ENCODE data around the gene COMTD1. TPM values are rescaled to one million over a fixed set of nuclear protein-coding genes. Genes with fewer than 3 reads are reported as not detected.
"Not testable (repeated sequence)": the region's sequence is repeated elsewhere in the genome, so short reads cannot be mapped to it uniquely, and the experiment has no call there.

The COMTD1 gene
- total RNA-seq, 2 donors from 2014 or later = 81.7 to 82.4 TPM

DNA sequence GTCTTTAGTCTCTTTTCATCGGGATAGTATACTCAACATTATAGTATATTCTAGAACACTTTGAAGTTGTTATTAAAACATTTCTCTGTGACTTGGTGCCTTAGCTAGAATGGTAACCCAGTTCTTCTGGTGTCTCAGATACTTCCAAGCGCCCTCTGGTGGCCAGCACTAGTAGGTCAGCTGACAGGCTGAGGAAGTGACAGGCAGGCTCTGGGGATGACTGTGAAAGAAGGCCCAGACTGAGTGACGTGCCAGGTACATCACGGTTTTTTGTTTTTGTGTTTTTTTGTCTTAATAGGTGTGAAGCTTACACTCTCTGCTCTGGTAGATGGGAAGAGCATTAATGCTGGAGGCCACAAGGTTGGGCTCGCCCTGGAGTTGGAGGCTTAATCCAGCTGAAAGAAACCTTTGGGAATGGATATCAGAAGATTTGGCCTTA, 5.1 kb downstream of the COMTD1 start:
- peak; percentile 23 for ATAC-seq
- DNase-seq = peak; percentile 88 to 96
- intact Hi-C loops (cut with DNase I, micrococcal nuclease) = loop anchor here in 1 of 2 donors (10.0 kb wide), 1 partner anchor 46 kb away; no protein-coding TSS in a partner anchor

DNA sequence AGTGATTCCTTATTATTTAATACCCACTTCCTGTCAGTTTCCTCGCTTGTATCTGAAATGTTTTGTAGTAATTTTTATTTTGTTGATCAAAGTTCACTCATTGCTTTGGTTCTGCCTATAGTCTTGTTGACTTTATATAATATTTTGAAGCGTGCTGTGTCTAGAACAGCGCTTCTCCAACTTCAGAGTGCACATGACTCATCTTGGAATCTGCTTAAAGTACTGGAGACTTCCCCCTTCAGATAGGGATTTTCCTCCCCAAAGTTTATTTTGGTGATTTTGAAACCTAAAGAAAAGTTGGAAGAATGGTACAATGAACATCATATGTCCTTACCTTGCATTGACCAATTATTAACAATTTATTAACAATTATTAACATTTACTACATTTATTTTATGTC, 5.8 kb downstream of the COMTD1 start:
- ATAC-seq (no peak), DNase-seq (peak in 1 of 2 donors; percentile 8)
- intact Hi-C loops (cut with DNase I, micrococcal nuclease) = loop anchor here in 1 of 2 donors (5.0 to 10.0 kb wide), 2 partner anchors 45 to 113 kb away; no protein-coding TSS in a partner anchor

DNA sequence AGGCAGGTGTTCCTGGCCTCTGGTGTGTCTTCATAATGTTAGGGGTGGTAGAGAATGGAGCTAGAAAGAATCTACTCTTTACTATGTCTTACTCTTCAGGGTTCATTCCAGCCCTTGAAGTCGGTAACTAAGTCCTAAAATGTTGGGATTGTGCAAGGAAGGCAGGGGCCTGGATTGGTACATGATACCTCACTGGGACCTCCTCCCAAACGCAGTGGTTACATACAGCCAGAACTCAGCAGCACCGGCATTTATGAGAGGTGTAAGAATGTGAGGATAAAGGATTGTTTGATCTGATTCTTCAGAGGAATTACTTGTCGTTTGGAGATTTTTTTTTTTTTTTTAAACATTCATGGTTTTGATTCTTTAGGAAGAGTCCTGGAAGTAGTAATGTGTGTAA, 6.9 kb downstream of the COMTD1 start:
- peak in 1 of 2 donors; percentile 2 for DNase-seq
- ATAC-seq = no peak

DNA sequence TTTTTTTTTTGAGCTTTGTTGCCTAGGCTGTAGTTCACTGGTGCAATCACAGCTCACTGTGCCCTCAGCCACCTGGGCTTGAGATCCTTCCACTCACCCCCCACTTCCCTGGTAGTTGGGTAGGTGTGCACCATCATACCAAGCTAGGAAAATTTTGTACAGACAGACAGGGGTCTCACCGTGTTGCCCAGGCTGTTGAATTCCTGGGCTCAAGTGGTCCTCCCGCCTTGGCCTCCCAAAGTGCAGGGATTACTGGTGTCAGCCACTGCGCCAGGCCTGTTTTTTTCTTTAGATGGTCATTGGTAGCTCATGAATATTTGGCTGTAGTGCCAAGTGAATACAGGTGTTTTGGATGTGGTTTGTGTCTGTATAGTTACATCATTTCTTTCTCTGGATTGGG, 7.5 kb downstream of the COMTD1 start:
- ATAC-seq = no peak
- intact Hi-C loops (cut with DNase I, micrococcal nuclease) = loop anchor here in 1 of 2 donors (5.0 kb wide), 1 partner anchor 111 kb away; no protein-coding TSS in a partner anchor
- peak in 1 of 2 donors; percentile 18 for DNase-seq

More for the DNA sequence above, 6.9 kb downstream of the COMTD1 start:
- intact Hi-C loops (cut with DNase I, micrococcal nuclease) = loop anchor here in 1 of 2 donors (5.0 kb wide), 1 partner anchor 112 kb away; no protein-coding TSS in a partner anchor

DNA sequence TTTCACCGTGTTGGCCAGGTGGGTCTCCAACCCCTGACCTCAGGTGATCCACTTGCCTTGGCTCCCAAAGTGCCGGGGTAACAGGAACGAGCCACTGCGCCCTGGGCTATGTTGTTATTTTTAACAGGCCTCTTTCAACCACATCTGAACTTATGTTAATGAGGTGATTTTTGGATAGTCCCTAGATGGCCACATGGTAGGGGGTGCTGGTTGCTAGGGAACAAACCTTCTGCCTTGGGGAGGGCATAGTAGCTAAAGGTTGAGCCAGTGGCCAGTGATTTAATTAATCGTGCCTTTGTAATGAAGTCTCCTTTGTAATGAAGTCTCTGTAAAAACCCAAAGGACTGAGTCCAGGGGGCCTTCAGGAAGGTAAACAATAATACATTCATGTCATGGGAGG, 9.1 kb downstream of the COMTD1 start:
- no peak for ATAC-seq
- DNase-seq = peak; percentile 4 to 18
- intact Hi-C loops (cut with DNase I, micrococcal nuclease) = loop anchor here in 1 of 2 donors (5.0 kb wide), 1 partner anchor 109 kb away; no protein-coding TSS in a partner anchor

DNA sequence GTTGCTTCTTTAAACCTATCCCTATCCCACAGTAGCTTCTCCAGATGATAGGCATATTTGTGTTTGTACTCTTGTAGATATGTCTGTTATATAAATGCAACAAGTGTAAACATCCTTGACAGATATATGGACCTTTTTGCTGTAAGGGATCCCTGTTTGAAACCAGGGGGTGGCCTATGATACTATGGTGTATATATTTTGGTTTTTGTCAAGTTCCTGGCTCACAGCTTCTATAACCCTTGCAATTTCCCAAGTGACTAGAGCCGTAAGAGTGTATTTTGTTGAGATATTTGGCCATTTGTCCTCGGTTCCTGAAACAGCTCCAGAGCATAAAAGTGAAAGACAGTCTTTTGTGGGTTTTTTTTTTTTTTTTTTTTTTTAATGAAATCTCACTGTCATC, 9.7 kb downstream of the COMTD1 start:
- ATAC-seq (no peak), DNase-seq (no peak)
- intact Hi-C loops (cut with DNase I, micrococcal nuclease) = loop anchor here in 1 of 2 donors (5.0 kb wide), 1 partner anchor 109 kb away; no protein-coding TSS in a partner anchor

DNA sequence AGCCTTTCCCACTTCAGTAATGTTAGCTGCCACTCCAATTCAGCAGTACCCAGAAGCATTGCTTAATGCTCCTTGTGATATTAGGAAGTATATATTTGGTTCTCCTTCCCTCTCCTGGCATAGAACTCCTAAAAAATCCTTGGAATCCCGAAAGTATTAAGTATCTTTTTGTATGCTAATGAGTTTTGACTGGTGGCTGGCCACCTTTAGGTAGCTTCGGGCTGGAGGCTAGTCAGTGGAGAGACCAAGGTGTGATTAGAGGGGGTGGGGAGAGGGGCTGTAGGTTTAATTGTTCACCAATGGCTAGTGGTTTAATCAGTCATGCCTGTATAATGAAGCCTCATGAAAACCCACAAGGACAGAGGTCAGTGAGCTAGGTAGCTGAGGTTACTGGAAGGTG, 12.2 kb downstream of the COMTD1 start:
- no peak for ATAC-seq
- DNase-seq = peak in 1 of 2 donors; percentile 9
- intact Hi-C loops (cut with DNase I, micrococcal nuclease) = no loop called here

DNA sequence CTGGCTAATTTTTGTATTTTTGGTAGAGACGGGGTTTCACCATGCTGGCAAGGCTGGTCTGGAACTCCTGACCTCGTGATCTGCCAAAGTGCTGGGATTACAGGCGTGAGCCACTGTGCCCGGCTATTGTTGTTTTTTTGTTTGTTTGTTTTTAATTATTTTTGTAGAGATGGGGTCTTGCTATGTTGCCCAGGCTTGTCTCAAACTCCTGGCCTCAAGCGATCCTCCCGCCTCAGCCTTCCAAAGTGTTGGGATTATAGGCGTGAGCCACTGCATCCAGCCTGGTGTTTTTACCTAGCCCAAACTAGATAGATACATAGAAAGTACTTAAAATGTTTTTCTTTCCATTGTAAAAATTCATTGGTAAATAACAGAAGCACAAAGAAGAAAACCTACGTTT, 14.3 kb downstream of the COMTD1 start:
- DNase-seq; intact Hi-C loops (cut with DNase I, micrococcal nuclease); ATAC-seq: not testable (repeated sequence)

DNA sequence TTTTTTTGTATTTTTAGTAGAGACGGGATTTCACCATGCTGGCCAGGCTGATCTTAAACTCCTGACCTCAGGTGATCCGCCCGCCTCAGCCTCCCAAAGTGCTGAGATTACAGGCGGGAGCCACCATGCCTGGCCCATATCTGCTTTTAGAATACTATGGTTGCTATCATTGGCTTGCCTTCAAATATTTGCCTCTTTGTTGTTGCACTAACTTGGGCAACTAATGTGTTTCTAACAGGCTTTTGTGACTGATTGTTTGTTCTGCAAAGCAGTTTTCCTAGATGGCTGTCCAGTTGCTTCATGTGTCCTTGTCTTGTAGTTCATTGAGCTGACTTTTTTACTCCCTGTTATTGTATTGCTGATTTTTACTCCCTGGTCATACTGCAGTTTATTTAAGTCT, 15.5 kb downstream of the COMTD1 start:
- DNase-seq (peak in 1 of 2 donors; percentile 3), ATAC-seq (no peak)
- intact Hi-C loops (cut with DNase I, micrococcal nuclease) = no loop called here

DNA sequence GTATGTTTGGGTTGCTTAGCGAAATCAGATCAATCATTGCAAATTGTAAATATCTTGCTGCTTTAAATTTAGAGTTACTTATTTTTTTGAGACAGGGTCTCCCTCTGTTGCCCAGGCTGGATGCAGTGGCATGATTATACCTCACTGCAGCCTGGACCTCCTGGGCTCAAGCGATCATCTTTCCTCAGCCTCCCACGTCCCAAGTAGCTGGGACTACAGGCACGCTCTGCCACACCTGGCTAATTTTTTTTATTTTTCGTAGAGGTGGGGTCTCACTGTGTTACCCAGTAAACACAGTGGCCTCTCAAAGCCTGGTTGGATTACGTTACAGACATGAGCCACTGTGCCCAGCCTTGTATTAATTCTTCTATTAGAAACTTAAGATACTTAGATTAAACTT, 23.4 kb downstream of the COMTD1 start:
- intact Hi-C loops (cut with DNase I, micrococcal nuclease) = no loop called here
- no peak for ATAC-seq

DNA sequence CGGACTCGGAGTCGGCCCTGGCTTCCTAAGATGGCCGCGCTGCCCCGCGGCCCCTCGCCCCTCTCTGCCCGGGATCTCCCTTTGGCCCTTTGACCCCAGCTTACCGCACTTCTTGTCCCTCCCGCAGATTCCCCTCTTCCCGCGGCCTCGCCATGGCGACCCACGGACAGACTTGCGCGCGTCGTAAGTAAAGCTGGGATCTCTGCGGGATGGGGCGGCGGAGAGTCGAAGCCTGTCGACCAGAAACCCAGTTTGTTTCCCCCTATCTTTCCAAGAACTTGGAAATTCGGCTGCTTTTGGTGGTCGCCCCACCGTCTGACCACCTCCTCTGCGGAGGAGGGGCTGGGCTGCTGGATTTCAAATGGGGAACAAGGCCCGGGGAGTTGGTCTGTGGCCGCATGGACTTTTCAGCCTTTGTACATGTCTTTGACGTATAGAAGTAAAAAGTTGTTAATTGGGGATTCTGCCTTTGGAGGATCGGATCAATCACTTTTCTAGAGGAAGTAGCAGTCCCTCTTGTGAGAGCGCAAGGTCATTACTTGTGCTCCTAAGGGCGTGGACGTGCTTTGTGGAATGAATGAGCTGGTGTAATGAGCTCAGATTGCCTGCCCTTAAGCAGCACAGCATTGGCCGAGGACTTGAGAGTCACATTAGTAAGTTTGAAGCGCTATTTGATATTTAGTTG, 24.6 kb downstream of the COMTD1 start:
- ATAC-seq = peak; percentile 57
- intact Hi-C loops (cut with DNase I, micrococcal nuclease) = no loop called here
- DNase-seq = peak; percentile 46 to 47

More for the DNA sequence above, 23.4 kb downstream of the COMTD1 start:
- DNase-seq = peak in 1 of 2 donors; percentile 21

DNA sequence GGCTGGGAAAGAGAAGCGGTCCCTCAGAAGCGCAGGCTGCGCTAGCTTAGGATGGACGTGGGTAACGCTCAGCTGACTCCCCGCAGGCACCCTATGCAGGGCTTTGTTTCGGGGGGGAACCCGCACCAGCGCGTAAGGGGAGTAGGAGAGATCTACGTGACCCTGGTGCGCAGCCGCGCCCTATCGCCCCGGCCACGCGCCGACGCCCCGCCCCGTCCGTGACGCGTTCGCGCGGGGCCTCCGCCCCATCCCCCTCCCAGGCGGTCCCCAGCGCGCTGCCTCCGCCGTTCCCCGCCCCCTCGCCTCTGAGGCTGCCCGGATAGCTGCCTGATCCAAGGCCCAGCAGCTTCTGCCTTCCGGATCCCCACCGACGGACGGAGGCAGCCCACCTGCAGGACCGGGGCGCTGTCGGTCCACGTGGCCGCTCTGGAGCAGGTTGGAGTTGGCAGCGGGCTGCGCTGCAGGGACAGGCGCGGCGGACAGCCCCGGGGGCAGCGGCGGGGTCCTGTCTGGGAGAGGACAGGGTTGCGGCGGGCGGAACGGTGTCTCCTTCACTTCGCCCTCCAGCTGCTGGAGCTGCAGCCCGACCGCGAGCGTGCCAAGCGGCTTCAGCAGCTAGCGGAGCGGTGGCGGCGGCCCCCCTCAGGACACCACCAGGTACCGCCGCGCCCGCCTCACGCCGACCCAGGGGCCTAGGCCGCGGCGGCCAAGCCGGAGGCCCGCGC, 25.3 kb downstream of the COMTD1 start, which contains the start of gene VDAC2:
Gene VDAC2 (plus strand): TSS at position 515 of the 725 bp plus-strand sequence. CDS start 363 bp downstream, outside the sequence.
- DNase-seq = peak; percentile 84 to 93
- intact Hi-C loops (cut with DNase I, micrococcal nuclease) = no loop called here
- peak; percentile 91 for ATAC-seq

DNA sequence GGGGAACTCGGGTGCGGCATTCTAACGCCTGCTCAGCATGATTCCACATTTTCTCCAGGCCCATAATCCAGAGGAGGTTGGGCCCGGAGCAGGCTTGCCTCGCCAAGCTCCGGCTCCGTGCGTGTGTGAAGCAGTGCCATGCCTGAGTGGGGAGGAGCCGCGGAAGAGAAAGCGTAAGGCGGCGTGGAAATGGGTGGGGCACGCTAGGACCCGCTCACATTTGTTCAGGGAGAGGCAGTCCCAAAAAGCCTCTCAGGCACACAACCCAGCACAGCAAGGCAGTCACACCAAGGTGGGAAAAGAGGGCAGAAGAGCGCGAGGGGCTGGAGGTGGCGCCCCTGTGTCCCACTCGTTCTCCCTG, 25.9 kb downstream of the COMTD1 start:
- DNase-seq (peak; percentile 81 to 86), ATAC-seq (peak; percentile 66)
- intact Hi-C loops (cut with DNase I, micrococcal nuclease) = no loop called here

DNA sequence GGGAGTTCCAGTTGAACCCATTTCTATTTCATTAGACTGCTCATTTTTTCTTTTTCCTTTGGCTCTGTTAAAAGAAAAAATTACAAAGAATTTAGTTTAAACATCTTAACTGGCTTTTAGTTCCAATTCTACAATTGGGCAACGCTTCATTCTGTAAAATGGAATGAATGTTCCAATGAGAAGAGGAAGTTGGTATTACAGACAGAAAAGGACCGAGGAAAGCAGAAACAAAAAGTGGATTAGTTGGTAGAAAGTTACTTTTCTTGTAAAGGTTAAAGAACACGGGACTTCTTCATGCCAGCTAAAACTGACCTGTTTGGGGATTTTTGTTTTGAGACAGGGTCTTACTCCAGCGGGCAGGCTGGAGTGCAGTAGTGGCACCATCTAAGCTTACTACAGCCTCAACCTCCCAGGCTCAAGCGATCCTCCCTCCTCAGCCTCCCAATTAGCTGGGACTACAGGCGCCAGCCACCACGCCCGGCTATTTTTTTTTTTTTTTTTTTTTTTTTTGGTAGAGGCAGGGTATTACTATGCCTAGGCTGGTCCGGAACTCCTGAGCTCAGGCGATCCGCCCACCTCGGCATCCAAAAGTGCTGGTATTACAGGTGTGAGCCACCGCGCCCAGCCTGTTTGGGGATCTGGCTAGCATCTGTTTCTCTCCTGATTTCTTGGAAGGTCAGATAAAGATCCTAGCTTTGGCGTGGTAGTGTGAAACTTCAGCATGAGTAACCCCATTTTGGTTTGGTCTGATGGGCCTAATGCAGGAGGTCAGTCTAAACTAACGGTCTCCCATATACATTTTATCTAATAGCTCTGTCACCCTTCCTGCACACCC, 26.5 kb downstream of the COMTD1 start:
- intact Hi-C loops (cut with DNase I, micrococcal nuclease) = no loop called here
- DNase-seq (peak; percentile 31 to 43), ATAC-seq (no peak)

DNA sequence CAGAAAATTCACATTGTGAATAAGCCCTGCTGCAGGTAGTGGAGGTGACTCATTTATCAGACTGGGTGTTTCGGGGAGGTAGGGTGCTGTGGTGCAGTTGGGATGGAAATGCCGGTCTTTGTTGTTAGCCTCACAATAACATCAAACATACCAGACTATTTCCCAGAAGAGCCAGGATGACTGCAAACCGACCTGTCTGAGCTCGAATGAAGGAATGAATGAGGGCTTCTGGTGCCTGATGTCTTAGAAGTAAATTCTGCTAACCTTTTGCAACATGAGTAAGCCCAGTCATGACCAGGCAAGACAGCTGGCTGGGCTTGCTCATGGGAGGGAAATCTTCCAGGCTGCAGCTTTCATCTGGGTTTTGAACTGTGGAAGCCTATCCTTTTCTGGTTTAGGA, 27.6 kb downstream of the COMTD1 start:
- ATAC-seq (no peak), DNase-seq (peak in 1 of 2 donors; percentile 24)
- intact Hi-C loops (cut with DNase I, micrococcal nuclease) = no loop called here

DNA sequence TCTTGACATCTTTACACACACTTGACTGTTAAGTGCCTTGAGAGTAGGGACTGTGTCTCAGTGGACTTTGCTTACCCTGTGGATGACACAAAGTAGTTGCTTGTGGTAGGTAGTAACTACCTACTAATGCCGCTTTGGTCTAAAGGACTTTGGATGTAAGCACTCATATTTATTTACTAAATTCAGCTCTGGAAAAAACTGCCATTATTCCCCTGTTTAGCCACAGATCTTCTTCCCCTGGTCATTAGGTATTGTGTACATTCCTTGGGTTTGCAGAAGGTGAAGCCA, 28.0 kb downstream of the COMTD1 start:
- no peak for ATAC-seq
- intact Hi-C loops (cut with DNase I, micrococcal nuclease) = no loop called here
- DNase-seq = peak in 1 of 2 donors; percentile 0

DNA sequence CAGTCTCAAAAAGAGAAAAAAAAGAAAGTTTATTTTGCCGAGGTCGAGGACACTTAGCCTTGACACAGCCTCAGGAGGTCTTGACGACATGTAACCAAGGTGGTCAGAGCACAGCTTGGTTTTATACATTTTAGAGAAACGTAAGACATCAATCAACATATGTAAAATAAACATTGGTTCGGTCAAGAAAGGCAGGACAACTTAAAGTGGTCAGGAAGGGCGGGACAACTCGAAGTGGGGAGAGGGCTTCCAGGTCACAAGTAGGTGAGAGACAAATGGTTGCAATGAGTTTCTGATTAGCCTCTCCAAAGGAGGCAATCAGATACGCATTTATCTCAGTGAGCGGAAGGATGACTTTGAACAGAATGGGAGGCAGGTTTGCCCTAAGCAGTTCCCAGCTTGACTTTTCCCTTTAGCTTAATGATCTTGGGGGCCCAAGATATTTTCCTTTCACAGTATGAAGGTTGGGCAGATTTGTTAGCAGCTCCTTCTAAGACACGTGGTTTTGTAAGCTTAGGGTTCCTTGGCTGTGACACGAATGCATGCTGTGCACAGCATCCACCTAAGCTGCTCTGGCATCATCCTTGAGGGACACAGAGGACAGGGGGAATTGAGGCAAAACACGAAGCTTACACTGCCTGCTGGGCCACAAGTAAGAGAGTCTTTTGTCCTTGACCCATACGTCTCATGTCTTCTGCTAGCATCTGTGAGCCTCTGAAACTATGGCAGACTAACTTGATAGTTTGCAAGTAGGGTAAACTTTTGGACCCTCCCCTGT, 28.5 kb downstream of the COMTD1 start:
- DNase-seq = peak in 1 of 2 donors; percentile 6
- no peak for ATAC-seq
- intact Hi-C loops (cut with DNase I, micrococcal nuclease) = no loop called here

DNA sequence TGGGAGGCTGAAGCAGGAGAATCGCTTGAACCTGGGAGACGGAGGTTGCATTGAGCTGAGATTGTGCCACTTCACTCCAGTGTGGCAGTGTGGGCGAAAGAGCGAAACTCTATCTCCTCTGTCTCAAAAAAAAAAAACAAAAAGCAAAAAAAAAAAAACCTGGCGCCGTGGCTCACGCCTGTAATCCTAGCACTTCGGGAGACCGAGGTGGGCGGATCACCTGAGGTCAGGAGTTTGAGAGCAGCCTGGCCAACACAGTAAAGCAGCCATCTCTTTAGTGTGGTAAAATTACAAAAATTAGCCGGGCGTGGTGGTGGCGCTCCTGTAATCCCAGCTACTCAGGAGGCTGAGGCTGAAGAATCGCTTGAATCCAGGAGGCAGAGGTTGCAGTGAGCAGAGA, 29.1 kb downstream of the COMTD1 start:
- peak in 1 of 2 donors; percentile 12 for DNase-seq
- ATAC-seq; intact Hi-C loops (cut with DNase I, micrococcal nuclease): not testable (repeated sequence)

All from left colon (tissue), 2 donors.